ENCODE measurements around the gene DHRS1.

The DHRS1 gene

DNA sequence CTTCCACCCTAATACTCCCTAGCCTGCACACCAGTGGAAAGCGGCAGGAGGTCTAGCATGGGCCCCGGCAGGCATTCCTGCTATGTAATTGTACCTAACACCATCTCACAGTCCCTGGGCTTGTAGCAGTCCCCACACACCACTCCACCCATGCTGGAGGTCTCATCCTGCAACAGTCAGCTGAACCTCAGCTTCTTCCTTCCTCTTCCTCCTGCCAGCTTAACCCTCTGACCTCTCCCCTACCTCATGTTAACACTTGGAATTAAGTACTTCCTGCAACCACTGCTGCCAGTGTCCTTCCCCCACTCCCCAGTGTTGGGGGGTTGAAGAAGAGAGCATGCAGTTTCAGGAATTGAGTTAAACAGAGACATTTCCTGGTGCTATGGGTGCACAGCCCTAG, 27.7 kb upstream of the DHRS1 start:
- no peak for DNase-seq

DNA sequence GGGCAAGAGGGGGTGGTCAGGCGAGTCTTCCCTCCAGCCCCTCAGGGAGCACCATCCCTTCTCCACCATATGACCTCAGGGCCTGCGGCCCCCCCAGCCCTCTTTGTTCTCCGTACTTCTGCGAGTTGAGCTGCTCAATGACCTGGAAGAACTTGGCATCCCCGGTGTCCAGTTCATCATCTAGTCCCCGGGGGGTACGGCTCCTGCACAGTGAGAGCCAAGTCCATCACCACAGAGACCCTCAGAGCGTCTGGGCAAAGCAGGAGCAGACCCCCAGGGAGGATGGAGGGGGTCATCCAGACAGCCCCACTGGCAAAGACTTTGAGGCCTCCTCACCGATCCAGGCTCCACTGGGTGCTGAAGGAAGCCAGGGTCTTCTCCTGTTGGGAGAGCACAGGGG, 26.4 kb upstream of the DHRS1 start:
- DNase-seq = no peak

DNA sequence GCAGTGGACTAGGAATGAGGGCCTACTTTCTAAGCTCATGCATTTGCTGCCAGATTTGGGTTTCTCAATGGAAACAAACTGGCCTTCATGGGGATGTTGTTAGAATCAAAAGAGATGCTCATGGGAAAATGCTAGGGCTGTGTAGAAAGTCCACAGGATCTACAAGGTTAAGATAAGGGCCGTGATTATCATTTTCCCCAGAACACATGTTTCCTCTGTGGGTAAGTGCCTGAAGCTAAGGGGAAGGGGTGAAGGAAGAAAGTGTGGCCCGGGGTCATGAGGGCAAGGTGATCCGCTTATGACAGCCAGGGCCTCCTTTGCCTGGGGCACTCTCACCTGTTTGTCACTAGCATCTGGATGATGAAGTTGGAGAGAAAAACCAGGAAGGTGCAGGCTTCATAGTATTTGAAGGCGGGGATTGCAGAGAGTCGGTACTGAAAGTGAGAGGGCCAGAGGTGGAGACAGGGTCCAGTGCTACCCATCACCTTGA, 25.5 kb upstream of the DHRS1 start:
- DNase-seq = no peak

DNA sequence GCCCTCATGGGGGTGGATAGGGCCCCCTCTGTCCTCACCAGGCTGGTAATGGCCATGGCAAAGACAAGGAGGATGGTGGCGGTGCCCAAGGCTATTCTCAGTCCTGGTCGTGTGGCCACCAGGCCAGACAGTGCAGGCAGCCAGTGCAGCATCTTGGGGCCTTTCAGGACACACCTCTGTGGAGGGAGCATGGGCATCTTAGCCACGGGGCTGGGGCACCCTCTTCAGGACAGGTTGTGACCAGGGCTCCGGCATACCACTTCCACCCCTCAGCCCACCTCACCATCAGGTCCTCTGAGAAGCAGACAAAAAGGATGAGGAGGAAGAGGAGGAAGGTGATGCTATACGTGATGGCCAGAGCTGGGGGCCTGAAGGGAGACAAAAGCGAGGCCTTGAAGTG, 24.4 kb upstream of the DHRS1 start:
- no peak for DNase-seq

DNA sequence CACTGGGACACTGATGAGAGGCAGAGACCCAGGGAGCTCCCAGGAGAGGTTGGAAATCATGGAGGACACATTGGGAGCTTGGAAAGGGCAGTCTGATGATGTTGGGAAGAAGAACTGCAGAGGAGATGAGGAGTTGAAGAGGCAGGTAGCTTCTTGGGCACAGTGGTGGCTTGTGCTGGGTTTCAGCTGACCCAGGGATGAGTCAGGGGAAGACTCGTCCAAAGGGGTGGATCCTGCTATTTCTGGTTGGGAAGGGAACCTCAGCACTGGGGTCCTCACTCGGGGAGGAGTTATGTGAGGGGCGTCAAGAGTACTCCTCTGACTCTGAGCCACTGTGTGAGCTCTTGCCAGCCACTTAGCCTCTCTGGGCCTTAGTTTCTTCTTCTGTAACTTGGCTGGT, 23.8 kb upstream of the DHRS1 start:
- no peak for DNase-seq

DNA sequence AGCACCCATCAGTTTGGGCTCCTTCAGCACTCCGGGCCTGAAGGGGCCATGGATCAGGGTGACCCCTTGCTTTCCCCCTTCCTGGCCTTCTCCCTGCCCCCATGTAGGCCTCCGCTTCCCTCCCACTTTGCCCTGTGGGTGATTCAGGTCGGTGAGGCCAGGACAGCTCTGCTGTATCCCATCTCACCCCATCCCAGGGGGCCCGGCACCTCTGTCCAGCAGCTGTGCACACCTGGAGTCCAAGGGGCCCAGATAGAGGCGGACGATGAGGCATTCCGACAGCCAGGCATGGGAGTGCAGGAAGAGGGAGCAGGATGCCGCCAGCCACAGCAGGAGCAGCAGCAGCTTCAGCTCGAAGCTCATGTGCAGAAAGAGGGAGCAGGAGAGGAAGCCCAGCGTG, 23.1 kb upstream of the DHRS1 start:
- DNase-seq = no peak

DNA sequence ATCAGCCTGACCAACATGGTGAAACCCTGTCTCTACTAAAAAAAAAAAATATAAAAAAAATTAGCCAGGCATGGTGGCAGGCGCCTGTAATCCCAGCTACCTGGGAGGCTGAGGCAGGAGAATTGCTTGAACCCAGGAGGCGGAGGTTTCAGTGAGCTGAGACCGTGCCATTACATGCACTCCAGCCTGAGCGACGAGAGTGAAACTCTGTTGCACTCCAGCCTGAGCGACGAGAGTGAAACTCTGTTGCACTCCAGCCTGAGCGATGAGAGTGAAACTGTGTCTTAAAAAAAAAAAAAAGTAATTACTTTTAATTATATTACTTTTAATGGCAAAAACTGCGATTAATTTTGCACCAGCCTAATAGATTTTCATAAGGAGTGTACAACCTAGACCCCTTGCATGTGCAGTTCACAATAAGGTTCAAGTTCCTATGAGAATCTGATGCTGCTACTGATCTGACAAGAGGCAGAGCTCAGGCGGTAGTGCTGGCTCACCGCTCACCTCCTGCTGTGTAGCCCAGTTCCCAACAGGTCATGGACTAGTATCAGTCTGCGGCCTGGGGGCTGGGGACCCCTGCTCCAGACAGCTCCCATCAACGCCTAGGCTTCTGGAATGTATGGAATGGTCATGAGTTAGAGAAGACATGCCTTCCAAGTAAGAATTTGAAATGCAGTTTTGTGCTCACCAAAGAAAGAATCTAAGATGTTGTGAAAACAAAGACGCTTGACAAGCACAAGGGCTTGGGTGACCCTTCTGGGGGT, 21.8 kb upstream of the DHRS1 start:
- DNase-seq = no peak

DNA sequence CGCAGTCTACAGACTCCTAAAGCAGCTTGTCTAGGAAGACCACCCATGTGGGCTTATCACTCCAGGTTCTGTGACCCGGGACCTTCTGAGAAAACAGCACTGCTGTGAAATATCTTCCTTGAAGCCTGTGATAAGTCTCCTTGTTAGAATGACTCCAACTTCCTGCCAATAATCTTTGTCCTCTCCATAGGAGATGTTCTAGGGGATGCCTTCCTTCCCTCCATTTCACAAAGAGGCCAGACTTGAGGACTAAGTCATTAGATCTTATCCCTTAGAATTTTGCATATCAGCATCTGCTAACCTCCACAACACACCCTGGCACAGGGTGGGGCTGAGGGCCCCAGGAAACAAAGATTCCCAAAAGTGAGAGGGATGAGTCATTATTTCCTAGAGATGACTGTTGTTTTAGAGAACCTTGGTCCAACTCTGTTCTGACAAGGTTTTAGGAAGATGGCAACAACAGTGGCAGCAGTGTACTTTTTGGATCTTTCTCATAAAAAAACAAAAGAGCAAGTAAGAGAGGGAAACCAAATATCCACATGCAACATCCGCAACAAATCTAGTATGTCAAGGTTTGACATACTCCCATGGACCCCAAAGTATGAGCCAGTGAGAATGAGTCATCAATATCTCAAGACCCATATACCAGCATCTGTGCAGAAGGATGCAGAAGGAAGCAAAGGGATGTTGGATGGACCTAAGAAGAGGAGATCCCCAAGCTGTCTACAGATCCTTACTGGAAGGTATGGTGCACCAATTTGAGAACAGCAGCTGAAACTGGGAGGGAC, 17.8 kb upstream of the DHRS1 start:
- DNase-seq = no peak

DNA sequence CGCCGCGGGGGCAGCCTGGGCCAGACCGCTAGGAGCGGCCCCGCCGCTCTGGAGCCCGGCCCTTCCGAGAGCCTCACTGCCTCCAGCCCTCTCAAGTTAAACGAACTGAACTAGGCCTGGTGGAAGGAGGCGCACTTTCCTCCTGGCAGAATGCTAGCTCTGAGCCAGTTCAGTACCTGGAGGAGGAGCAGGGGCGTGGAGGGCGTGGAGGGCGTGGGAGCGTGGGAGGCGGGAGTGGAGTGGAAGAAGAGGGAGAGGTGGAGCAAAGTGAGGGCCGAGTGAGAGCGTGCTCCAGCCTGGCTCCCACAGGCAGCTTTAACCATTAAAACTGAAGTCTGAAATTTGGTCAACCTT, 17.0 kb upstream of the DHRS1 start:
- DNase-seq = no peak

DNA sequence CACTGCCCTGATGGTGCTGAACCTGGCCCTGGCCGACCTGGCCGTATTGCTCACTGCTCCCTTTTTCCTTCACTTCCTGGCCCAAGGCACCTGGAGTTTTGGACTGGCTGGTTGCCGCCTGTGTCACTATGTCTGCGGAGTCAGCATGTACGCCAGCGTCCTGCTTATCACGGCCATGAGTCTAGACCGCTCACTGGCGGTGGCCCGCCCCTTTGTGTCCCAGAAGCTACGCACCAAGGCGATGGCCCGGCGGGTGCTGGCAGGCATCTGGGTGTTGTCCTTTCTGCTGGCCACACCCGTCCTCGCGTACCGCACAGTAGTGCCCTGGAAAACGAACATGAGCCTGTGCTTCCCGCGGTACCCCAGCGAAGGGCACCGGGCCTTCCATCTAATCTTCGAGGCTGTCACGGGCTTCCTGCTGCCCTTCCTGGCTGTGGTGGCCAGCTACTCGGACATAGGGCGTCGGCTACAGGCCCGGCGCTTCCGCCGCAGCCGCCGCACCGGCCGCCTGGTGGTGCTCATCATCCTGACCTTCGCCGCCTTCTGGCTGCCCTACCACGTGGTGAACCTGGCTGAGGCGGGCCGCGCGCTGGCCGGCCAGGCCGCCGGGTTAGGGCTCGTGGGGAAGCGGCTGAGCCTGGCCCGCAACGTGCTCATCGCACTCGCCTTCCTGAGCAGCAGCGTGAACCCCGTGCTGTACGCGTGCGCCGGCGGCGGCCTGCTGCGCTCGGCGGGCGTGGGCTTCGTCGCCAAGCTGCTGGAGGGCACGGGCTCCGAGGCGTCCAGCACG, 16.4 kb upstream of the DHRS1 start:
- no peak for DNase-seq

DNA sequence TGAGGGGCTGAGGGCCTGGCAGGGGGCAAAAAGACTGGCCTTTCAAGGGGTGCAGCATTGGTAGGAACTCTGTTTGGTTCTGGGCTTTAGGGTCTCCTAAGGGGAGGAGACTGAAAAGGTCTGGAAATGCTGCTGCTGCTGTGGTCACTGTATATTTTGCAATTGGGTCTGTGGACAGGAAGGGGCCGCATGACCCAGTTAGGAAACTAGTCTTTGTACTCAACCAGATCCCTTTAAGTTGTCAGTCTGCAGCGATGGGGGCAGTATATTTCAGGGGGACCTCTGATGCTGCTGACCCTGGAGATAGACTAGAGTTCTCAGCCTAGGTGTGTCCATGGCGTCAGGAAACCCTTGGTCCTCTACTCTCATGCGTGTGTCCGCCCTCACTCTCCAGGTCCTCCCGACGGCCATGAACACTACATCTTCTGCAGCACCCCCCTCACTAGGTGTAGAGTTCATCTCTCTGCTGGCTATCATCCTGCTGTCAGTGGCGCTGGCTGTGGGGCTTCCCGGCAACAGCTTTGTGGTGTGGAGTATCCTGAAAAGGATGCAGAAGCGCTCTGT, 15.7 kb upstream of the DHRS1 start:
- DNase-seq = no peak

DNA sequence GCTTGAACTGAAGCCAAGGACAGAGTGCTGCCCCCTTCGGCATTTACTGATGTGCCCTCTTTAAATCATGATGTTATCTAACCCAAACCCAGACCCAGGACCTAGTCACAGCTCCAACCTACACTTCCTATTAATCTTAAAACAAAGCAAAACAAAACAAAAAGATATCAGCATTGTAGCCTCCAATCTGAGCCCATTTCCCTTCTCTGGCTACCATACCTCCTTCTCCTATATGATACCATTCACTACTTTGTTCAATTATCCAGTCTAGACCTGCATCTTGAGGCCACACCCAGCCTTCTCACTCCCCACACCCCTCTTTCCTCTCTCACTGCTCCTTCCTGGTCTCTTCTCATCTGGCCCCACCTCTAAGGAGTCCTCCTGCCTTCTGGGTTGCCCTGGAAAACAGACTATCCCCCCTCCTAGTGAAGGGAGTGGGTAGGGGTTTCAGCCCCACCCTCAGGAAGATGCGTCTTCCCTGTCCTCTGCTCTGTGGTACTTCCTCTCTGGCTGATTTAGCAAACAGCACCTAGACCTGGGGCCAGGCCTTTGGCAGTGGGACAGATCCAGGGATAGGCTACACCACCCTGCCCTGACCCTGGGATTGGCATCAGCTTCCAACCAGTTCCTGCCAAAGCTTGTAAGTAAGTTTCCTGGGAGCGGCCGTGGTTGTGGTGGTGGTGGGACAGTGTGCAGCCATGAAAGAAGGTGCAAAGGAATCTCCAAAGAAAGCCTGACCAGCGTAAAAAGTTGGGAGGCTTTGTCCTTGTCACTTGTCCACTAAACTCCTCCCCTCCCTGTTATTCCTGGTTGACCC, 15.0 kb upstream of the DHRS1 start:
- no peak for DNase-seq

DNA sequence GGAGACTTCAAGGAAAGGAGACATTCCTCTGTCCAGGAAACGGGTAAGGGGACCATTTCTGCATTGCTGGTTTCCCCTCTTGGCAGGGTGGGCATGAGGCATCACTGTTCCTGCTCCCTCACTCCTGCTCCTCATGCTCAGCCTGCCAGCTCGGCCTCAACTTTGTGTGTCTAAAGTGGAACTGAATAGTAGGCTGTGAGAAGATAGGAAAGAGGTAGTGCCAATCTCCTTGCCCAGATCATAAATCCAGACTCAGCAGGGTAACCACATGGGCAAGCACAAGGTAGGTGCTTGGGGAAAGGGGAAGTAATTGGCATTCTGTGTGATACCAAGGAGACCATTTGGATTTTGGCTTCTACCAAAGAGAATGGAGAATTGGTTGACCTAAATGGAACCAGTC, 14.3 kb upstream of the DHRS1 start:
- DNase-seq = no peak

DNA sequence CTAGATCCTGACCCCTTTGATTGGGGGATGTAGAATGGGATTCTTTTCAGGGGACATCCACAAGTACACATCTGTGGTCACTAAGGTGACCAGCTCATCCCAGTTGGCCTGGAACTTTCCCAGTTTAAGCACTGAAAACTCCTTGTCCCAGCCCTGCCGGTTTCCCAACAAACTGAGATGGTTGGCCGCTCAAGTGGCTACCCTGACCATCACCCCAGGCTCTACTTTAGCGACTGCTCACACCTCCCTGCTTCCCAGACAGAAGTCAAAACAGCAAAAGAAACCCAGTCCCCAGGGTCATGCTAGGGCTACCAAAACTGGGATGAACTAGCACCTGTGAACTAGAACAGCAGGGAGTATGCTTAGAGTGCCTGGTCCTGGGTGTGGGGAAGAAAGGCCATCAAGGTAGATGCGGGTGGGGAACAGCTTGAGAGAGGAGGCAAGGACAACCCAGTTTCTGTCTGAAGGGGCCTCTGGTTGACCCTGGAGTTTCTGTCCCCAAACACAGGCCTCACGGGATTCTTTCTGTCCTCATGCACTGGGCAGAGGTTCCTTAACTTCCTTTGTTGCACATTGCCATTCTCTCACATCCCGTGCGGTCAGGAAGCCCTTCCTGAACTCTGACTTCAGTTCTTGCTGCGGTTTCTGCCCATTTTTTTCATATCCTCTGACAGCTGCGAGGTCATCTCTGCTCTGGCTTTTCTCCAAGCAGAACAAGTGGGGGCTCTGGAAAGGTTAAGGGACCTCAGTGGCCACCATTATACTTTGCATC, 13.3 kb upstream of the DHRS1 start:
- no peak for DNase-seq

DNA sequence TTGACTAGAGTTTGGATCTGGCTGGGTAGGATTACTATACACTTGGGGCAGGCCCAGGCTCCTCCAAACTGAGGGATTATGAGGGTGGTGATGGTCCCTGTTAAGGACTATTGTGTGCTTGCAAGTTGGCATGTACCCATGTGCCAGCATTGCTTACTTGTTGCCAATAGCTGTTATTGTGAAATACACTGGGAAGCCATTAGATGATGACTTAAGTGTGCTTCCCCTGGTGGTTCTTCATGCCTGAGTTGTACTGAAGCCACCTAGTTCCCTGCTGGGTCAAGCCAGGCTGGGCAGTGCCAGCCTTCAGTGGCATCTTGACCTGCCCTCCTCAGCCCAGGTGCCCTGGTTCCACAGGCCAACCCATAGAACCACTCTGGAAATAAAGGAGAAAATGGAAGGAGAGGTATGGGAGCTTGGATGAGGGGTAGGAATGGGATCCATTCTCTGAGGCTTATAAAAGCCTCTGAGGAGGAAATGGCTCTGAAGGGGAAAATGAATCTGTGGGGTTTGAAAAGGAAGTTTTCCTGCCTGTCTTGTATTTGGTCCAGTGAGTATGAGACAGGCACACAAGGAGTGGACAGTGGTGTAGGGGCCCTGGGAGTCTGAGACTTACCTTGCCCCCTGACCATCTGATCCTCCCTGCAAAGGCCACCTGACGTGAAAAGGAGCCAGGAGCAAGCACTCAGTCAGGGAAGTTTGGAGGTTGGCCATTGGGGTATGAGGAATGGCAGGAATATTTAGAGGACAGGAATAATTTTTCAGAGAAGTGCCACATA, 12.4 kb upstream of the DHRS1 start:
- DNase-seq = no peak

DNA sequence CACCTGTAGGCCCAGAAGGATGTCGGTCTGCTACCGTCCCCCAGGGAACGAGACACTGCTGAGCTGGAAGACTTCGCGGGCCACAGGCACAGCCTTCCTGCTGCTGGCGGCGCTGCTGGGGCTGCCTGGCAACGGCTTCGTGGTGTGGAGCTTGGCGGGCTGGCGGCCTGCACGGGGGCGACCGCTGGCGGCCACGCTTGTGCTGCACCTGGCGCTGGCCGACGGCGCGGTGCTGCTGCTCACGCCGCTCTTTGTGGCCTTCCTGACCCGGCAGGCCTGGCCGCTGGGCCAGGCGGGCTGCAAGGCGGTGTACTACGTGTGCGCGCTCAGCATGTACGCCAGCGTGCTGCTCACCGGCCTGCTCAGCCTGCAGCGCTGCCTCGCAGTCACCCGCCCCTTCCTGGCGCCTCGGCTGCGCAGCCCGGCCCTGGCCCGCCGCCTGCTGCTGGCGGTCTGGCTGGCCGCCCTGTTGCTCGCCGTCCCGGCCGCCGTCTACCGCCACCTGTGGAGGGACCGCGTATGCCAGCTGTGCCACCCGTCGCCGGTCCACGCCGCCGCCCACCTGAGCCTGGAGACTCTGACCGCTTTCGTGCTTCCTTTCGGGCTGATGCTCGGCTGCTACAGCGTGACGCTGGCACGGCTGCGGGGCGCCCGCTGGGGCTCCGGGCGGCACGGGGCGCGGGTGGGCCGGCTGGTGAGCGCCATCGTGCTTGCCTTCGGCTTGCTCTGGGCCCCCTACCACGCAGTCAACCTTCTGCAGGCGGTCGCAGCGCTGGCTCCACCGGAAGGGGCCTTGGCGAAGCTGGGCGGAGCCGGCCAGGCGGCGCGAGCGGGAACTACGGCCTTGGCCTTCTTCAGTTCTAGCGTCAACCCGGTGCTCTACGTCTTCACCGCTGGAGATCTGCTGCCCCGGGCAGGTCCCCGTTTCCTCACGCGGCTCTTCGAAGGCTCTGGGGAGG, 11.3 kb upstream of the DHRS1 start, which contains the start of gene LTB4R:
Gene LTB4R, plus strand, starts transcription at position 857 of the 959 bp plus-strand sequence. CDS start 4,150 bp downstream, outside the sequence.
- DNase-seq = no peak

DNA sequence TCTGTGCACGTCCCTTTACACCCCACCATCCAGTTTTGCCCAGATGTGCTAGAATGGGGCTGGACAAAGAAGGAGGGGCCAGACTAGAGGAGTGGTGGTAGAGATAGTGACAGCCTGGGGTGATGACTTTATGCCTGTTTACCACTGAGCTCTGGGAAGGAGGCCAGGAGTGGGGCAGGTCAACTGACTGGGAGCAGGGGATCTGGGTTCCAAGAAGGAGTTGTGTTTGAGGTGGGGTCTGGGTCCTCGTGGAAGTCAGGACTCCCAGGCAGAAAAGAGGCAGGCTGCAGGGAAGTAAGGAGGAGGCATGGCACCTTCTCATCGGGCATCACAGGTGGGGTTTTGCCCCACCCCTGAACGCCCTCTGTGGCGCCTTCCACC, 10.7 kb upstream of the DHRS1 start:
- DNase-seq = no peak

DNA sequence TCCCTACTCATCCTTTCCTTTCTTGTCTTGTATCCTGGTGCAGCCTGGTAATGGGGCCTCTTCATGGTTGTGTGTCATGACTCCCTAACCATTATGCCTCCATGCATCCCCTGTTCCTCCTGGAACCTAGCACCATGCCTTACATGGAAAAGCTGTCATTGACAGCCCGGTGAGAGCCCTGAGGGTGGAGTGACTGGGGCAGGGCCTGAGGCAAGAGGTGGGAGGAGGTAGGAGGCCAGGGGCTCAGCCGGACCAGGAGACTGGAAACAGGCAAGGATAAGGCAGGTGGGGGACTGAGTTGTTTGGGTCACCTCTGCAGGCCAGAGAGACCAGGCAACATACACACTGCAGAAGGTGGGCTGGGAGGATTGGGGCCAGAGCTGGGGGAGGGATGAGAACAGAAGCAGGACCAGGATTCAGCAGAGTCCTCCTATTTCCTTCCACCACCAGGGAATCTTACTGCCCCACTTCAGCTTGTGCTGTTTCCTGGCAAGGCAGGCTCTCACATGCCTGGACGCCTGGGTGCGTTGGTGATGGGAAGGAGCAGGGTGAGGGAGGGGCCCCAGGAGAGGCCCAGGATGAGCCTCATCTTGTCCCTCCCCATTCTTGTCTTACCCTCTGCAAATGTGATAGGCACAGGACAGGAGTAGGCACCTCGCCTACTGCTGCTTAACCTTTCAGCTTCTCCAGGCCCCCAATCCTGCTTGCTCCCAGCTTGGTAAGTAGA, 10.1 kb upstream of the DHRS1 start, which contains the start of gene LTB4R2:
Gene LTB4R2, plus strand, starts transcription at position 603 of the 727 bp plus-strand sequence. CDS start 525 bp downstream, outside the sequence.
- no peak for DNase-seq
